Naive B cell (primary cell): ENCODE measurements around the gene AKAP8. TPM values are rescaled to one million over a fixed set of nuclear protein-coding genes. Genes with fewer than 3 reads are reported as not detected.
"Not testable (repeated sequence)": the region's sequence is repeated elsewhere in the genome, so short reads cannot be mapped to it uniquely, and the experiment has no call there.

Experiments
- ATAC-seq, 2 donors: fragments of 150-1000 bp; cut with Tn5 transposase; 2 replicates each; pipeline ENCODE4 v1.10.0; 2021; ENCODE audit warnings: low read depth in 2 of 2, mild to moderate bottlenecking in 2 of 2, moderate library complexity in 2 of 2
- DNase-seq: peaks from one replicate; pipeline ENCODE4 v3.0.0; 2022
- H3K27ac Mint-ChIP-seq, 6 donors: one replicate each; pipeline ENCODE4 v1.8.0; 2020 to 2022; ENCODE audit warnings: mild to moderate bottlenecking in 6 of 6, mixed read lengths in 6 of 6, moderate library complexity in 5 of 6, inconsistent platforms in 2 of 6
- H3K27me3 Mint-ChIP-seq, 3 donors: one replicate each; pipeline ENCODE4 v1.8.0; 2021 to 2022; ENCODE audit warnings: mixed read lengths in 3 of 3, mild to moderate bottlenecking in 1 of 3
- H3K36me3 Mint-ChIP-seq, 2 donors: one replicate each; pipeline ENCODE4 v1.8.0; 2020 to 2022; ENCODE audit warnings: mixed read lengths in 2 of 2, inconsistent platforms in 1 of 2, mild to moderate bottlenecking in 1 of 2
- H3K4me1 Mint-ChIP-seq, 3 donors: one replicate each; pipeline ENCODE4 v1.8.0; 2020 to 2022; ENCODE audit warnings: mixed read lengths in 3 of 3, inconsistent platforms in 1 of 3, mild to moderate bottlenecking in 1 of 3, moderate library complexity in 1 of 3
- H3K4me3 Mint-ChIP-seq, 8 donors: one replicate each; pipeline ENCODE4 v1.8.0; 2020 to 2022; ENCODE audit warnings: mild to moderate bottlenecking in 8 of 8, mixed read lengths in 8 of 8, moderate library complexity in 8 of 8, inconsistent platforms in 2 of 8
- H3K9me3 Mint-ChIP-seq, 7 donors: one replicate each; pipeline ENCODE4 v1.8.0; 2020 to 2022; ENCODE audit warnings: mixed read lengths in 7 of 7, mild to moderate bottlenecking in 5 of 7, inconsistent platforms in 2 of 7, moderate library complexity in 1 of 7
- polyA plus RNA-seq, 6 donors: library from polyadenylated mRNA; unstranded; fragments of 300-500 nt; fragmentation: Illumina TruSeq; gene quantifications; one replicate each; pipeline ENCODE4 v1.2.3, GENCODE V29; 2021; ENCODE audit warnings: low read depth in 6 of 6

Gene AKAP8
- polyA plus RNA-seq, 6 donors from 2014 or later = 14.7 to 27.7 (median 17.9) TPM

GRCh38 chr19:15419413-15420025 is 39.9 kb upstream of the AKAP8 start:
- peak overlapping the region; percentile 28 to 100 (median 99) for H3K4me3 Mint-ChIP-seq
- peak overlapping the region in 2 of 6 donors; percentile 0 to 96 for H3K27ac Mint-ChIP-seq
- DNase-seq (no peak), ATAC-seq (no peak)
- peaks cover 0 to 10% of the 10 kb centered on the region in 2 donors for H3K36me3 Mint-ChIP-seq
- H3K4me1 Mint-ChIP-seq = peaks cover 27 to 50% (median 39%) of the 10 kb centered on the region in 3 donors
- H3K9me3 Mint-ChIP-seq = peaks cover 0 to 5% (median 0%) of the 10 kb centered on the region in 7 donors
- H3K27me3 Mint-ChIP-seq = no peaks in the 10 kb centered on the region

GRCh38 chr19:15418579-15419412 is 39.2 kb upstream of the AKAP8 start, which contains the start of gene AKAP8L:
Gene AKAP8L (minus strand): TSS chr19:15418988. CDS start chr19:15418923, 65 bp downstream.
- DNase-seq = peak; percentile 99
- peak; percentile 88 for ATAC-seq
- H3K27me3 Mint-ChIP-seq = no peaks in the 10 kb centered on the region
- peaks cover 0 to 5% (median 0%) of the 10 kb centered on the region in 7 donors for H3K9me3 Mint-ChIP-seq
- peaks cover 0 to 10% of the 10 kb centered on the region in 2 donors for H3K36me3 Mint-ChIP-seq
- peak within 1 kb of the TSS; percentile 91 to 100 (median 99) for H3K4me3 Mint-ChIP-seq
- H3K4me1 Mint-ChIP-seq = peaks cover 27 to 51% (median 40%) of the 10 kb centered on the region in 3 donors
- H3K27ac Mint-ChIP-seq = peak within 1 kb of the TSS; percentile 95 to 100 (median 98)

DNA sequence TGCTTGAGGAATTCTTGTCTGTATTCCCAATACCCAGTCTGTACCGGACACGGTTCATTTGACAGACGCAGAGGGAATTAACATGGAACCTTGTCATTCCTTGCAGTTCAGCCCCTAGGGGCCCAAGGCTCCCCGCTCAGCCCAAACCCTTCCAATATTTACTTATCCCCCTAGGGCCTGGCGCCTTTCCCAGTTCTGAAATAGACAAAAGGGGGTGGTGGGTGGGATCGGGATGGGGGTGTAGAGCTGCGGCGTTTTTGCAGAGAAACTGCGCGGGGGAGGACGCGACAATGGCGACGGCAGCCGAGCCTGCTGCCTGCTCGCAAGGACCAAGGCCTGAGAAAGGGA is 38.6 kb upstream of the AKAP8 start:
- ATAC-seq (no peak), DNase-seq (no peak)
- Mint-ChIP-seq H3K36me3 (peaks cover 0 to 10% of the 10 kb centered on the region in 2 donors), H3K9me3 (peaks cover 0 to 5% (median 0%) of the 10 kb centered on the region in 7 donors), H3K4me1 (peaks cover 27 to 51% (median 46%) of the 10 kb centered on the region in 3 donors), H3K27ac (peak overlapping the region; percentile 95 to 100 (median 98)), H3K27me3 (no peaks in the 10 kb centered on the region), H3K4me3 (peak overlapping the region; percentile 91 to 100 (median 99))

DNA sequence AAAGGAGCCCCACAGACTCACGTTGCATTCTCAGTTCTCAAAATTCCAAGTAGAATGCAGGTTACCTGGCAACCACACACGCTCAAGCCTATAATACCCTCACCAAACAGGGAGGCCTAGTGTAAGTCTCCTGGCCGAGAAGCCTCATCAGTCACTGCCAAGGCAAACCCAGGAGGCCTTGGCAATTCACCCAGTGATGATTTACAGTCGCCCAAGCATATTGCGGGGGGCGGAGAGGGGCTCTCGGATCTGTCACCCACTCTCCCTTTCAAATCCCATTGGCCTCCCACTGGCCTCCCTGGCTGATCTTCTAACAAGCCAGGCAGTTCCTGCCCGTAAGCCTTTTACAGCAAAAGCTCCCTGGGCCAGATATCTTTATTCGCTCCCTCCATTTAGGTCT is 38.1 kb upstream of the AKAP8 start:
- H3K9me3 Mint-ChIP-seq = peaks cover 0 to under 1% (median 0%) of the 10 kb centered on the region in 7 donors
- H3K4me3 Mint-ChIP-seq = peak overlapping the region; percentile 91 to 100 (median 99)
- DNase-seq = no peak
- peaks cover 27 to 55% (median 51%) of the 10 kb centered on the region in 3 donors for H3K4me1 Mint-ChIP-seq
- no peaks in the 10 kb centered on the region for H3K27me3 Mint-ChIP-seq
- H3K36me3 Mint-ChIP-seq = peaks cover 0 to 5% of the 10 kb centered on the region in 2 donors
- ATAC-seq = no peak
- H3K27ac Mint-ChIP-seq = peak overlapping the region; percentile 95 to 100 (median 98)

DNA sequence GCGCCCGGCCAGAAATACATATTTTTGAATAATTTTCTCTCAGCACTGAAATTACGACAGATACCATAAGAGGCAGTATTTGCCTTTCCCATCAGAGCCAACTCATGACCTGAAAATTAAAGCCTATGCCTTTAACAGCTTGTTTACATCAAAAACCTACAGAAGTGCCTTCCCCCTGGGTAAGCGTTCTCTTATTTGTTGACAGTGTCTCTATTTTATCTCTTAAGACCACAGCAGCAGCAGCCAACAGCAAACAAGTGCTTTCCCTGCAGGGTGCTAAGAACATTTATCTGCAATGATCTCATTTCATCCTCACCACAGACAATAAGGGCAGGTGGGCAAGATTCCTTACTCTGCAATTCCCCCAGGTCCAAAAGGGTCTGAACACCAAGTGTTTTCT is 33.2 kb upstream of the AKAP8 start:
- H3K4me3 Mint-ChIP-seq = peak overlapping the region in 1 of 8 donors; percentile 51
- H3K36me3 Mint-ChIP-seq = no peaks in the 10 kb centered on the region
- peaks cover 10 to 61% (median 46%) of the 10 kb centered on the region in 3 donors for H3K4me1 Mint-ChIP-seq
- ATAC-seq (no peak), DNase-seq (no peak)
- no peaks in the 10 kb centered on the region for H3K27me3 Mint-ChIP-seq
- no peaks in the 10 kb centered on the region for H3K9me3 Mint-ChIP-seq
- peak overlapping the region in 2 of 6 donors; percentile 19 to 41 for H3K27ac Mint-ChIP-seq

DNA sequence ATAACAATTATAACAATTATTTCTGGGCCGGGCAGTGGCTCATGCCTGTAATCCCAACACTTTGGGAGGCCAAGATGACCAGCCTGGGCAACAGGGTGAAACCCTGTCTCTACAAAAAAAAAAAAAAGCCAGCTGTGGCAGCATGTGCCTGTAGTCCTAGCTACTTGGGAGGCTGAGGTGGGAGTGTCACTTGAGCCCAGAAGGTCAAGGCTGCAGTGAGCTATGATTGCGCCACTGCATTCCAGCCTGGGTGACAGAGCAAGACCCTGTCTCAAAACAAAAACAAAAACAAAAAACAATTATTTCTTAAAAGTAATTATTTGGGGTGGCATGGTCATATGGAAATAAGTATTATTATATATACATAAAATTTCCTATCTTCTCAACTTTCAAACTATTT is 31.8 kb upstream of the AKAP8 start:
- H3K36me3 Mint-ChIP-seq = not testable (repeated sequence)
- H3K4me1 Mint-ChIP-seq = peaks cover 0 to 62% (median 37%) of the 10 kb centered on the region in 3 donors

GRCh38 chr19:15404780-15405211 is 25.2 kb upstream of the AKAP8 start:
- no peaks in the 10 kb centered on the region for H3K27me3 Mint-ChIP-seq
- peak overlapping the region in 5 of 6 donors; percentile 13 to 85 (median 68) for H3K27ac Mint-ChIP-seq
- H3K9me3 Mint-ChIP-seq = no peaks in the 10 kb centered on the region
- DNase-seq = no peak
- H3K4me3 Mint-ChIP-seq = peak overlapping the region in 4 of 8 donors; percentile 22 to 63 (median 58)
- no peak for ATAC-seq
- peaks cover 0 to 7% of the 10 kb centered on the region in 2 donors for H3K36me3 Mint-ChIP-seq
- peaks cover 22 to 55% (median 45%) of the 10 kb centered on the region in 3 donors for H3K4me1 Mint-ChIP-seq

More for the DNA sequence above, 31.8 kb upstream of the AKAP8 start:
- H3K27ac Mint-ChIP-seq, ATAC-seq, H3K4me3 Mint-ChIP-seq, H3K27me3 Mint-ChIP-seq, H3K9me3 Mint-ChIP-seq, DNase-seq: not testable (repeated sequence)

GRCh38 chr19:15404097-15404779 is 24.7 kb upstream of the AKAP8 start:
- peaks cover 0 to 7% of the 10 kb centered on the region in 2 donors for H3K36me3 Mint-ChIP-seq
- no peak for ATAC-seq
- H3K27me3 Mint-ChIP-seq = no peaks in the 10 kb centered on the region
- peak overlapping the region in 4 of 8 donors; percentile 22 to 63 (median 58) for H3K4me3 Mint-ChIP-seq
- DNase-seq = no peak
- no peaks in the 10 kb centered on the region for H3K9me3 Mint-ChIP-seq
- H3K27ac Mint-ChIP-seq = peak overlapping the region in 3 of 6 donors; percentile 60 to 75 (median 68)
- peaks cover 22 to 51% (median 40%) of the 10 kb centered on the region in 3 donors for H3K4me1 Mint-ChIP-seq

DNA sequence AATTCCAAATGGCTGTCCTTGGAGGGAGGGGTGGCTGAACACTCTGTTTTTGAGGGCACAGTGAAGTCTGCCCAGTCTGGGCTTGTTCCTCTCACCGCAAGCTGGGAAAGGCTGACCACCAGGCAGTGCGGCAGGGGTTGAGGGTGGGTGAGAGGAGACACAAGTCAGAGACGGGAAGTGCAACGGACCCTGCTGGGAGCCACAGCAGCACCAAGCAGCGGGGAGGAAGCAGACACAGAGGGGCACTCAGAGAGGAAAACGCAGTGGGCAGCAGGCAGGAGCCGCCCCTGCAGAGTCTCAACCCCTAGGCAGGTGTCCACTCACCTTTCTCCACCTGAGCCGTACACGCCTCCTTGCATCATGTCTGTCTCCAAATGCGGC is 23.6 kb upstream of the AKAP8 start:
- peaks cover 0 to 7% of the 10 kb centered on the region in 2 donors for H3K36me3 Mint-ChIP-seq
- no peak for DNase-seq
- no peaks in the 10 kb centered on the region for H3K9me3 Mint-ChIP-seq
- no peaks in the 10 kb centered on the region for H3K27me3 Mint-ChIP-seq
- no peak for ATAC-seq
- H3K27ac Mint-ChIP-seq = peak overlapping the region in 2 of 6 donors; percentile 69 to 75
- H3K4me3 Mint-ChIP-seq = peak overlapping the region in 1 of 8 donors; percentile 64
- peaks cover 22 to 46% (median 36%) of the 10 kb centered on the region in 3 donors for H3K4me1 Mint-ChIP-seq

GRCh38 chr19:15402411-15403150 is 23.0 kb upstream of the AKAP8 start:
- Mint-ChIP-seq H3K36me3 (peaks cover 0 to 11% of the 10 kb centered on the region in 2 donors), H3K4me1 (peaks cover 22 to 40% (median 36%) of the 10 kb centered on the region in 3 donors), H3K4me3 (no peak overlapping the region), H3K27ac (peak overlapping the region in 2 of 6 donors; percentile 34 to 69), H3K27me3 (no peaks in the 10 kb centered on the region), H3K9me3 (no peaks in the 10 kb centered on the region)
- ATAC-seq = no peak
- no peak for DNase-seq

- no peaks in the 10 kb centered on the region for H3K27me3 Mint-ChIP-seq
- H3K36me3 Mint-ChIP-seq = peaks cover 5 to 23% of the 10 kb centered on the region in 2 donors
- H3K4me3 Mint-ChIP-seq = no peak overlapping the region
- H3K4me1 Mint-ChIP-seq = peaks cover 27 to 38% (median 33%) of the 10 kb centered on the region in 3 donors
- ATAC-seq (no peak), DNase-seq (no peak)
- peak overlapping the region in 2 of 6 donors; percentile 56 to 63 for H3K27ac Mint-ChIP-seq
- no peaks in the 10 kb centered on the region for H3K9me3 Mint-ChIP-seq
Observed at GRCh38 chr19:15401397-15401710, 21.8 kb upstream of the AKAP8 start.

GRCh38 chr19:15400521-15401396 is 21.2 kb upstream of the AKAP8 start:
- Mint-ChIP-seq H3K27me3 (no peaks in the 10 kb centered on the region), H3K27ac (peak overlapping the region in 1 of 6 donors; percentile 42), H3K4me3 (no peak overlapping the region), H3K36me3 (peaks cover 10 to 28% of the 10 kb centered on the region in 2 donors), H3K9me3 (no peaks in the 10 kb centered on the region), H3K4me1 (peaks cover 26 to 33% (median 32%) of the 10 kb centered on the region in 3 donors)
- ATAC-seq = no peak
- no peak for DNase-seq
